Measurements from ENCODE around the gene KRTAP13-4. TPM values are rescaled to one million over a fixed set of nuclear protein-coding genes. Genes with fewer than 3 reads are reported as not detected.

The KRTAP13-4 gene
- total and polyA plus RNA-seq, 2 experiments from 2014 or later, result not detected

DNA sequence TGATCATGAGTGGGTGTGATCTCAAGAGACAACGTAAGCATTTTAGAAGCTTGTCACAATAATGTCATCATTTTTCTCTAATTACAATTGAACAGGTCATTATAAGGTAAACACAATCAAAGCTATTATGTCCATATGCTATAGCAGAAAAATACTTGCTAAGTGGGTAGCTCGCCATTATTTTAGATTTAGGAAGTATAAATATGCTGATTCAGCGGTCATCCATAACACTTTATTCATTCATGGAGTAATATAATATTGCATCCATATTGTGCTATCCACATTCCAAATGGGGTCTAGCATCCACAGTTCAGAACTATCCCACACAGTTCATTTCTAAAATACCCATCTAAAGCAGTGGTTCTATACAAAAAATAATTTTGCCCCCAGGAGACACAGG, 18.5 kb downstream of the KRTAP13-4 start:
- Histone ChIP-seq H3K9me2 (replicated peaks; ENCODE audit: insufficient read depth) (no peaks in the 10 kb centered on the region), H4K20me1 (ENCODE audit: insufficient read depth, poor library complexity, severe bottlenecking) (no peaks in the 10 kb centered on the region), H3K9me3 (ENCODE audit: low read depth) (no peaks in the 10 kb centered on the region), H3K36me3 (replicated peaks; ENCODE audit: insufficient read depth, low read depth) (no peaks in the 10 kb centered on the region), H3K27ac (no peak overlapping the region), H2AFZ (no peak overlapping the region), H3K27me3 (no peaks in the 10 kb centered on the region), H3K4me2 (no peak overlapping the region), H3K79me2 (no peaks in the 10 kb centered on the region), H3K4me1 (ENCODE audit: insufficient read depth) (peaks cover 3% of the 10 kb centered on the region), H3K4me3 (no peak overlapping the region)
- 89% methylated on average over 3 of the region's 3 CpGs for WGBS (ENCODE audit: low lambda C conversion rate, missing lambda C conversion rate)
- TF ChIP-seq EZH2 (IDR thresholded peaks at IDR 0.05; ENCODE audit: borderline replicate concordance), result no peak
- no peak for TF ChIP-seq EZH2phosphoT487 (IDR thresholded peaks at IDR 0.05; ENCODE audit: low read depth, severe bottlenecking, unreplicated experiment)
- TF ChIP-seq CTCF (IDR thresholded peaks at IDR 0.05; ENCODE audit: poor library complexity), result no peak
- no peak for DNase-seq (ENCODE audit: low spot score)

DNA sequence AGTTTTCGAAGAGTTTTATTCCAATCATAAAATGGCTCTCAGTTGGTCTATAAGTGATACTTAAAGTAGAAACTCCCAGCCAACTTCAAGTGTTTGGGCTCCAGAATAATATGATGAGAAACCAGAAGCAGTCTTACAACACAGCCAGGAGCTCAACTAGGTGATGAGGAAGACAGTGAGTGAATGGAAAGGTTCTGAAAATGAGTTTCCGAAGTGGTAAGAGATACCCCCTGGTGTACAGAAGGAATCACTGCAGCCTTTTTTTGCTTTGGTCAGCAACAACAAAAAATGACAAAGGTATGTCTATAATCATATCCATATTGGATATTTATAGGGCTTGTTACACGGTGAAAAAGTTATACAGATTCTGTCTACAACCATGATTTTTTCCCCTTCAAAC, 33.7 kb downstream of the KRTAP13-4 start:
- TF ChIP-seq EZH2phosphoT487 (IDR thresholded peaks at IDR 0.05; ENCODE audit: low read depth, severe bottlenecking, unreplicated experiment) (no peak), EZH2 (IDR thresholded peaks at IDR 0.05; ENCODE audit: borderline replicate concordance) (no peak), CTCF (IDR thresholded peaks at IDR 0.05; ENCODE audit: poor library complexity) (peak; percentile 42)
- peak; percentile 12 for DNase-seq (ENCODE audit: low spot score)
- H2AFZ ChIP-seq, result no peak overlapping the region
- H3K4me3 ChIP-seq, result no peak overlapping the region
- no peak overlapping the region for H3K4me2 ChIP-seq
- no peaks in the 10 kb centered on the region for H4K20me1 ChIP-seq (ENCODE audit: insufficient read depth, poor library complexity, severe bottlenecking)
- H3K27me3 ChIP-seq, result no peaks in the 10 kb centered on the region
- H3K36me3 ChIP-seq (replicated peaks; ENCODE audit: insufficient read depth, low read depth), result no peaks in the 10 kb centered on the region
- H3K27ac ChIP-seq, result no peak overlapping the region
- WGBS (ENCODE audit: low lambda C conversion rate, missing lambda C conversion rate), result 50% methylated on average over 3 of the region's 3 CpGs
- H3K4me1 ChIP-seq (ENCODE audit: insufficient read depth), result no peaks in the 10 kb centered on the region
- no peaks in the 10 kb centered on the region for H3K9me3 ChIP-seq (ENCODE audit: low read depth)
- H3K79me2 ChIP-seq, result no peaks in the 10 kb centered on the region
- no peaks in the 10 kb centered on the region for H3K9me2 ChIP-seq (replicated peaks; ENCODE audit: insufficient read depth)

DNA sequence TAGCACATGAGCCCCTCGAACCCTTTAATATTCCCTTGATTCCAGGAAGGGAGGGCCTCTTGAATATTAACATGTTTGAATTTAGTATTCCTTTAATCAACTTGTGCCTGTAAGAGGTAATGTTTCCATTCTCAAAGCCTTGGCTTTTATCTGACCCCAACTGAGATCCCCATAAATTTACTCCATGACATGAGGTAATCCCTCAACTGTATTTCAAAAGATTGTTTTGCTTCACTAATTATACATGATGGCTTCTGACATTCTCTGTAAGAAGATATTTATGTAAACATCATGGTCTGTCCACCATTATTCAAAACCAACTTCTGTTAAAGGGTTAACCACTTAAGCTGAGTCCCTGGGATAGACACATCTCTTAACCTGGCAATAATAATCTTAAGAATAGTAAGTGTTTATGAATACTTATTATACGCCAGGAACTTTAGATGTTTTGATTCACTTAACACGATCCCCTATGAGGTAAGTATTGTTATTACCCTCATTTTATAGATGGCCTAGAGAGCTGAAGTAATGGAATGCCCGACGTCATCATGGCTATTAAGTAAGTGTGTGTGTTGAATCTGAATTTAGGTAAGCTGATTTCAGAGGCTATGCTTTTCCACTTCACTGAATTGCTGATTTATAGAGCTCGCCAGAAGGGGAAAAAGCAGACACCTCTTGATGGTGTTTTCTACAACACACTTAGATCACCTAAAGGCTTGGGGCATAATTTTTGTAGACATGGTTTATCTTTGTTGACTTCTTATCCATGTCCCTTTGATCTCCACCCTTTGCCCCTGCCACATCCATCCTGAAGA, 39.1 kb downstream of the KRTAP13-4 start:
- H3K27ac ChIP-seq, result no peak overlapping the region
- no peak overlapping the region for H3K4me2 ChIP-seq
- DNase-seq (ENCODE audit: low spot score), result no peak
- H4K20me1 ChIP-seq (ENCODE audit: insufficient read depth, poor library complexity, severe bottlenecking), result no peaks in the 10 kb centered on the region
- no peaks in the 10 kb centered on the region for H3K27me3 ChIP-seq
- WGBS (ENCODE audit: low lambda C conversion rate, missing lambda C conversion rate), result 66% methylated on average over 6 of the region's 6 CpGs
- no peaks in the 10 kb centered on the region for H3K9me3 ChIP-seq (ENCODE audit: low read depth)
- no peaks in the 10 kb centered on the region for H3K4me1 ChIP-seq (ENCODE audit: insufficient read depth)
- H2AFZ ChIP-seq, result no peak overlapping the region
- H3K9me2 ChIP-seq (replicated peaks; ENCODE audit: insufficient read depth), result no peaks in the 10 kb centered on the region
- TF ChIP-seq EZH2phosphoT487 (IDR thresholded peaks at IDR 0.05; ENCODE audit: low read depth, severe bottlenecking, unreplicated experiment) (no peak), CTCF (IDR thresholded peaks at IDR 0.05; ENCODE audit: poor library complexity) (no peak), EZH2 (IDR thresholded peaks at IDR 0.05; ENCODE audit: borderline replicate concordance) (no peak)
- H3K4me3 ChIP-seq, result no peak overlapping the region
- H3K36me3 ChIP-seq (replicated peaks; ENCODE audit: insufficient read depth, low read depth), result no peaks in the 10 kb centered on the region
- H3K79me2 ChIP-seq, result no peaks in the 10 kb centered on the region

Measured in hepatocyte (in vitro differentiated cells).